IPS-15b (cell line): ENCODE measurements around the gene KIF11.

Source experiments
- H3K27me3 ChIP-seq: one replicate; pipeline ENCODE4 v1.6.1; 2013; ENCODE audit warnings: low read length; ENCODE audit not compliant: control insufficient read depth, insufficient read depth
- H3K36me3 ChIP-seq: one replicate; pipeline ENCODE4 v1.6.1; 2013; ENCODE audit warnings: low read length; ENCODE audit not compliant: control insufficient read depth, insufficient read depth
- H3K4me1 ChIP-seq: one replicate; pipeline ENCODE4 v1.6.1; 2013; ENCODE audit warnings: mild to moderate bottlenecking, low read length; ENCODE audit not compliant: control insufficient read depth, insufficient read depth
- H3K4me3 ChIP-seq: one replicate; pipeline ENCODE4 v1.5.1; 2013; ENCODE audit warnings: low read depth, low read length
- H3K9ac ChIP-seq: one replicate; pipeline ENCODE4 v1.6.1; 2013; ENCODE audit warnings: low read depth, mild to moderate bottlenecking, low read length
- H3K9me3 ChIP-seq: one replicate; pipeline ENCODE4 v1.6.1; 2013; ENCODE audit warnings: mild to moderate bottlenecking, low read length; ENCODE audit not compliant: control insufficient read depth, insufficient read depth

KIF11 gene

GRCh38 chr10:92690211-92690914 lies 97.4 kb downstream of the KIF11 start:
- no peak overlapping the region for H3K9ac ChIP-seq
- H3K4me1 ChIP-seq = peaks cover 10% of the 10 kb centered on the region
- no peaks in the 10 kb centered on the region for H3K36me3 ChIP-seq
- H3K9me3 ChIP-seq = no peaks in the 10 kb centered on the region
- H3K4me3 ChIP-seq = peak overlapping the region; percentile 43
- peaks cover 72% of the 10 kb centered on the region for H3K27me3 ChIP-seq

- no peak overlapping the region for H3K9ac ChIP-seq
Measured at GRCh38 chr10:92690915-92691590, 98.1 kb downstream of the KIF11 start.

DNA sequence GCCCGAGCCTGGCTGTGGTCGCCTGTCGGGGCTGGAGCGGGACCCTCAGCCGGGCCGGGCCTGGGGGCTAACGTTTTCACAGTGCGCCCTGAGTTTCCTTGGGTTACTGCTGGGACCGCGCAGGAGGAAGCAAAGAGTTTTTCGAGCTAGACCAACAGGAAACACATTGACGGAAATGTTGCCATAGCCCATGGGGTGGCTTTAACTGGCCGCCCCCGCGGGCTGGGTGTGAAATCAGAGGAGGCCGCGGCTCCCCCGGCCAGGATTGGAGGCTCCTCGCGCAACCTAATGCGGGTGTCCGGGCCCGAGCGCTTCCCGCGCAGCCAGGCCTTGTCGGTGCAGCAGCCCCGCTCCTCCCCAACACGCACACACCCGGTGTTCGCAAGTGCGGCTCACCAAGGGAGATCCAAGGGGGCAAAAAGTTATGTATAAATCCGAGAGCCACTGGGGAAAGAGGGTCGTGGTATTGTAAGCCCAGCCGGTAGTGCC lies 98.7 kb downstream of the KIF11 start:
- Histone ChIP-seq H3K4me3 (peak overlapping the region; percentile 43), H3K27me3 (peaks cover 84% of the 10 kb centered on the region), H3K9me3 (no peaks in the 10 kb centered on the region), H3K36me3 (no peaks in the 10 kb centered on the region), H3K9ac (no peak overlapping the region), H3K4me1 (peaks cover 10% of the 10 kb centered on the region)

More at GRCh38 chr10:92690915-92691590, 98.1 kb downstream of the KIF11 start:
- H3K9me3 ChIP-seq = no peaks in the 10 kb centered on the region
- H3K4me3 ChIP-seq = peak overlapping the region; percentile 43
- peaks cover 78% of the 10 kb centered on the region for H3K27me3 ChIP-seq
- H3K4me1 ChIP-seq = peaks cover 10% of the 10 kb centered on the region
- H3K36me3 ChIP-seq = no peaks in the 10 kb centered on the region

DNA sequence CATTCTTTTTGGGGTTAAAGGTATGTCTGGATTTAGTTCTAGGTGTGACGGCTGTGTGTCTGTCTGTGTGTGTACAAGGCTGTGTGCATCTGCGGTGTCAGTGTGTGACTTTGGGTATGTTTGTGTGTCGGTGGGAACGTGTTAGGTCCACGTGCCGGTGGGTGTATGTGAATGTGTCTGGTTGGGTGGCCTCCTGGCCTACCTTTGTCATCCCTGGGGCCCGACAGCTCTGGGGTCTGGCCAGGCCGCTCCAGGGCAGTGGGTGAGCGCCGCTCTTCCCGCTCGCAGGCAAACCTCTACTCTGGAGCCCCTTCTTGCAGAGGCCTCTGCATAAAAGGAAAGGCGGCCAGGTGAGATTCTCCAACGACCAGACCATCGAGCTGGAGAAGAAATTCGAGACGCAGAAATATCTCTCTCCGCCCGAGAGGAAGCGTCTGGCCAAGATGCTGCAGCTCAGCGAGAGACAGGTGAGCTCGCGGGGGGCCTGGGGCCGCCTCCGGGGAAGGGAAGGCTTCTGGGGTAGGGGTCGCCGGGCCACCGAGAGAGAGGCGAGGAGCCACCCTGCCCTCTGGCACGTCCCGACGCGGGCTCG lies 99.2 kb downstream of the KIF11 start:
- H3K9me3 ChIP-seq = no peaks in the 10 kb centered on the region
- peaks cover 10% of the 10 kb centered on the region for H3K4me1 ChIP-seq
- H3K9ac ChIP-seq = no peak overlapping the region
- peak overlapping the region; percentile 43 for H3K4me3 ChIP-seq
- H3K27me3 ChIP-seq = peaks cover 84% of the 10 kb centered on the region
- no peaks in the 10 kb centered on the region for H3K36me3 ChIP-seq

- H3K4me1 ChIP-seq = peaks cover 10% of the 10 kb centered on the region
- peak overlapping the region; percentile 43 for H3K4me3 ChIP-seq
- H3K9ac ChIP-seq = no peak overlapping the region
- H3K9me3 ChIP-seq = no peaks in the 10 kb centered on the region
- H3K27me3 ChIP-seq = peaks cover 87% of the 10 kb centered on the region
- no peaks in the 10 kb centered on the region for H3K36me3 ChIP-seq
Measured at GRCh38 chr10:92692697-92693533, 100.0 kb downstream of the KIF11 start.

DNA sequence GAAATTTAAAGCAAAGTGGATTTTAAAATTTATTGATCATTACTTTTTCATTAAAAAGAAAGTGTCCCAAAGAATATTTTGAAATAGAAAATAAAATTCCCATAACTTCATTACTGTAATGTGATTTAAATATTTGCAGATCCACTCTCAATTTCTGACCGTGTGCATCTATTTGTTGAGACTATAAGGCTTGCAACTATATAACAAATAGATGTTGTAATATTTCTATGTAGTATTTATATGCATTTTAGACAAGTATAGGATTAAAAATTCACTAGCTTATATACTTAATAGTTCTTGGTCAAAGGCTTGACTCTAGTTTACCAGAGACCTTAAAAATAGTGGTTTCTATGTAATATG lies 100.6 kb downstream of the KIF11 start:
- no peak overlapping the region for H3K9ac ChIP-seq
- H3K36me3 ChIP-seq = no peaks in the 10 kb centered on the region
- H3K4me1 ChIP-seq = peaks cover 10% of the 10 kb centered on the region
- H3K9me3 ChIP-seq = no peaks in the 10 kb centered on the region
- peaks cover 87% of the 10 kb centered on the region for H3K27me3 ChIP-seq
- no peak overlapping the region for H3K4me3 ChIP-seq

DNA sequence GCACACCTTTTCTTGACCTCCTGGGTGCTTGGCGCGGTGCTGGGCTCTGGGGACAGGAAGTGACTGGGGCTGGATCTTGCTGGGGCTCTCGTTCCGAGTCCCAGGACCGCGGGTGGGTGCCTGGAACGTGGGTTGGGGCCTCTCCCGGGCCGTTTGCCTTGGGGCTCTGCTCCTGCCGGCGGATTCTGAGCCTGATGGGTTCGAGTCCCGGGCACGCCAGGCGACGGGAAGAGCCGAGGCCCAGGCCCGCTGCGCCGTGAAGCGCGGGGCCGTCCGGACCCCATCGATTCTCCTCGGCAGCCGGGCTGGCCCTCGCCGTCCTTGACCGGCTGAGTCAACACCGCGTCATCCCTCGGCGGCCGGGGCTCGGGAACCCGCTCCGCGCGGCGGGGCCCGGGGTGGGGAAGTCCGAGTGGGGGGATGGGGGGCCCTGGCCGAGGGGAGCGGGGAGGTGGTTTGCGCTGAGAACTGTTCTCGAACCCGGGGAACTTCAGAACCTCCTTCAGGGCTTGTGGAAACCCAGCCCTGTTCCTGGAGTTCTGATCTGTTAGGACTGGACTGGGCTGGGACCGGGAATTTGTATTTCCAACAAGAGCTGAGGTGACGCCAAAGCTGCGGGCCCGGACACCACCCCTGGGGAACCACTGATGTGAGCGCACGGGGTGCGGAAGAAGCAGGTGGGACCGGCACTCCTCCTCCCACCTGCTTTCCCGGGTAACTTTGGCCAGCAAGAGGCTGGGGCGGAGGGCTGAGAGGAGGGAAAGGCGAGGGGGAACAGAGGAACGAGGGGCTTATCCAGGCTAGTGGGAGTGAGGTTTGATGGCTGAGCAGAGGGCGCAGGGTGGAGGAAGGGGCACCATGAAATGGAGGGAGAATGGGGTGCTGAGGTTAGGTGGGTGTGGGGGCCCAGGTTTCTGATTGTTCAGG lies 103.0 kb downstream of the KIF11 start:
- H3K4me1 ChIP-seq = peaks cover 10% of the 10 kb centered on the region
- no peaks in the 10 kb centered on the region for H3K9me3 ChIP-seq
- H3K4me3 ChIP-seq = peak overlapping the region; percentile 58
- no peak overlapping the region for H3K9ac ChIP-seq
- H3K36me3 ChIP-seq = no peaks in the 10 kb centered on the region
- H3K27me3 ChIP-seq = peaks cover 96% of the 10 kb centered on the region

- Histone ChIP-seq H3K9ac (no peak overlapping the region), H3K27me3 (peaks cover 97% of the 10 kb centered on the region)
Measured at GRCh38 chr10:92696606-92697383, 103.9 kb downstream of the KIF11 start.

GRCh38 chr10:92697663-92698511 lies 105.0 kb downstream of the KIF11 start:
- Histone ChIP-seq H3K36me3 (no peaks in the 10 kb centered on the region), H3K9ac (no peak overlapping the region), H3K27me3 (peaks cover 88% of the 10 kb centered on the region), H3K9me3 (no peaks in the 10 kb centered on the region), H3K4me1 (peaks cover 3% of the 10 kb centered on the region), H3K4me3 (no peak overlapping the region)

More at GRCh38 chr10:92696606-92697383, 103.9 kb downstream of the KIF11 start:
- peaks cover 10% of the 10 kb centered on the region for H3K4me1 ChIP-seq
- H3K9me3 ChIP-seq = no peaks in the 10 kb centered on the region
- H3K4me3 ChIP-seq = peak overlapping the region; percentile 37
- no peaks in the 10 kb centered on the region for H3K36me3 ChIP-seq

DNA sequence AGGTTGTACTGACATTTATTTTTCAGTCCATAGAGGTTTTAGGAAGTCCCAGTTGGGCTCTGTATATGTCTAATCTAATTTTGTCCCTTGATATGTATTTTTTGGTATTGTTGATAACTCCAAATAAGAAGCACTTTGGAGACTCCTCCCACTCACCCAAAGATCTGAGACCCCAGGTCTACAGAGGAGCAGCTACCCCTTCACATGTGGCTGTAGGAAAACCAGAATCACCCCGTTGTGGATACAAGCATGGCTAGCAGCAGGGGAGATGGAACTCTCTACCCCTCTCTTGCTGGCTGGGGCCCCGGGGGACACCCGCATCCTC lies 106.2 kb downstream of the KIF11 start:
- H3K4me3 ChIP-seq = peak overlapping the region; percentile 84
- H3K27me3 ChIP-seq = peaks cover 77% of the 10 kb centered on the region
- no peaks in the 10 kb centered on the region for H3K4me1 ChIP-seq
- H3K9ac ChIP-seq = no peak overlapping the region
- H3K36me3 ChIP-seq = no peaks in the 10 kb centered on the region
- no peaks in the 10 kb centered on the region for H3K9me3 ChIP-seq
